Neuron (in vitro differentiated cells): ENCODE measurements around the gene GNA14.
"Not testable (repeated sequence)": the region's sequence is repeated elsewhere in the genome, so short reads cannot be mapped to it uniquely, and the experiment has no call there.

ENCODE experiments used
- H2AFZ ChIP-seq: one replicate; pipeline ENCODE4 v1.6.1; 2013; ENCODE audit warnings: low read depth, mild to moderate bottlenecking, inconsistent platforms, low read length, moderate library complexity
- H3K27me3 ChIP-seq: one replicate; pipeline ENCODE4 v1.6.1; 2013; ENCODE audit warnings: low read length; ENCODE audit not compliant: insufficient read depth
- H3K36me3 ChIP-seq: one replicate; pipeline ENCODE4 v1.6.1; 2013; ENCODE audit warnings: low read length; ENCODE audit not compliant: insufficient read depth
- H3K4me1 ChIP-seq: one replicate; pipeline ENCODE4 v1.6.1; 2013; ENCODE audit warnings: low read length; ENCODE audit not compliant: insufficient read depth
- H3K4me3 ChIP-seq: 2 replicates; pipeline ENCODE4 v1.5.1; 2013; ENCODE audit warnings: mild to moderate bottlenecking, low read length, moderate library complexity
- H3K9me3 ChIP-seq: one replicate; pipeline ENCODE4 v1.6.1; 2013; ENCODE audit warnings: low read length

Gene GNA14

DNA sequence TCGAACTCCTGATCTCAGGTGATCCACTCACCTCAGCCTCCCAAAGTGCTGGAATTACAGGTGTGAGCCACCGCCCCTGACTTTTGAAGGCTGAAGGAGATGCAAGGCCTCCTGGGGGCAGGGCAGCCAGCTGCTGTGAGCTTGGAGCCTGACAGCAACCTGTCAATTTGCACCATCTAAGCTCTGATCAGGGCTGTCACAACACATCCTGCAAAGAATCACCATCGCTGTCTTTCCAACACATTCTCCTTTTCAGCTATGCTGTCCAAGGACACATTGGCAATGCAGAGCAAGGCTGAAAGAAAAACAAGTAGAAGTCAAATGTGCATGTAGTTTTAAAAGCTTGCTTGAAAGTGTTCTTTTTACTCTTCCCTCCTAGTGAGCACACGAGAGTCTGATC lies 54.6 kb downstream of the GNA14 start:
- no peaks in the 10 kb centered on the region for H3K4me1 ChIP-seq
- no peak overlapping the region for H3K4me3 ChIP-seq
- no peaks in the 10 kb centered on the region for H3K36me3 ChIP-seq
- no peak overlapping the region for H2AFZ ChIP-seq
- no peaks in the 10 kb centered on the region for H3K9me3 ChIP-seq
- no peaks in the 10 kb centered on the region for H3K27me3 ChIP-seq

DNA sequence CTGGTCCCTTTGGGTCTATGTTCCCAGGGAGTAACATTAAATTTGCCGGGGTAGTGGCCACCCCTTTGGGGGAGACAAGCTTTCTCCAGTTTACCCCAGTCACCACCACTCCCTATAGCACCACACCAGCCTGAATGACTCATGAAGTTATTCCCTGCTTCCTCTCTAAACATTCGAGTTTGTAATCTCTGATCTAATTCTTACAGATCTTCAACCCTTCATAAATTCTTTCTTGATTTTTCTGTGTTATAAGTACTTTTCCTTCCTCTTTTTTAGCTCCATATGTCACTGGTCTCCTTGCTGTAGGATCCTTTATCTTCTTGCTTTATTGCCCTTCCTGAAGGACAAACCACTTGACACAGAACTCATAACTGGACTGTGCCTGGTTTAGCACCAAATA lies 55.6 kb downstream of the GNA14 start:
- H2AFZ ChIP-seq = no peak overlapping the region
- H3K27me3 ChIP-seq = no peaks in the 10 kb centered on the region
- no peaks in the 10 kb centered on the region for H3K4me1 ChIP-seq
- H3K36me3 ChIP-seq = no peaks in the 10 kb centered on the region
- H3K9me3 ChIP-seq = no peaks in the 10 kb centered on the region
- no peak overlapping the region for H3K4me3 ChIP-seq

DNA sequence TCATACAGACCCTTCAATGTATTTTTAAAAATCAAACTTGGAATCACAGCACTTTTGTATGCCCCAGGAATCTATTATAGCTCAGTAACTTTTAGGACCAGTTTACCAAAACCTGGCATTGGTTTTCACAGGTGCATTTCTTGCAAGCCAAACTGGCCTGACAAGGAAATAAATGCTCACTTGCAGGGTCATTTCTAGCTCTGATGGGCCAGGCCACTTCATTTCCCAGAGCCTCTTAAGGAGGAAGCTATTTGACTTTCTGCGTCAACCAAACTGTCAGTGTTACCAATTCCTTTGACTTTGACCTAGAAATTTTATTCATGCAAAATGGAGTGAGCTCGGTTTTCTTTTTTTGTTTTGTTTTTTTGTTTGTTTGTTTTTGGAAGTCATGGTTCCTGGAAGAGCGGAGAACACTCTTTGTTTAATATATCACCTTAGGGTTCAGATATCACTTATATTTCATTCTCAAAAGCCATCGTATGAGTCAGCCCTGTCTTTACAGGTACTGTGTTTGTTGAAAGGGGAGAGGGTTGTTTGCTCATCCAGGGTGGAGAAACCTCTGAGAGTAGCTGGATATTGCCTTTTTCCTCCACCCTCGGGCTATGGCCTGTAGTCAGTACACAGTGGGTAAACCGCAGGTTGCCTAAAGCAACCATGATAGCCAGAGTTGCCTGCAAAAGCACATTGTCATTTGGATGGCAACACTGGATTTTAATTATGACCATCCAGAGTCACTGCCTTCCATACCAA lies 58.9 kb downstream of the GNA14 start:
- Histone ChIP-seq H3K36me3 (no peaks in the 10 kb centered on the region), H2AFZ (no peak overlapping the region), H3K9me3 (no peaks in the 10 kb centered on the region), H3K4me3 (no peak overlapping the region), H3K27me3 (no peaks in the 10 kb centered on the region), H3K4me1 (no peaks in the 10 kb centered on the region)

DNA sequence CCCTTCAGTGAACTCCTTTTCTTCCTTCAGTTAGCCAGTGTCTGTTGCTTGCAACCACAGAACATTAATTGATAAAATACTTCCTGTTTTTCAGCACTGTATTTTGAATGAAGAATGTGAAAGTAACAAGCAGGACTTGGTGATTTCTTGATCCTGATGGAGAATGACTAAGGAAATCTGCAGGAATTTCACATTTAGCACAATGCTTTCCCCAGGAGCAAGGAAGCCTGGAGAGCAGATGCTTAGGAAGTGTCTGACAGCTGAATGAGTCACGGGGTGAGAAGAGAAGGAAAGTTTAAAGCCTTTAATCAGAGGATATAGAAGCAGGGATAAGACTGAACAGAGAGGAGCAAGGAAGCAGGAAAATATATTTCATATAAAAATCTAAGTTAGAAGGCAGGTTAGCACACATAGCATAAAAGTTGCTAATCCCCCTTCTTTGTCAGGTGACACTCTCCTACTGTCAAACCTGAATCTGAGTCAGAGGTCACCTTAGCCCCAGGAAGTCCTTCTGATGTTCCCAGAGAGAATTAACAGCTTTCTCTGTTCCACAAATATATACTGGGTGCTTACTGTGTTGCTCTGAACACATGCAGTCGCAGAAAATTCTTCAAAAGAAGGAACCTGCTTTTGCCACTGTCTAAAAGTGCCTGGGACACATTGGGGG lies 59.7 kb downstream of the GNA14 start:
- Histone ChIP-seq H3K4me3 (no peak overlapping the region), H3K4me1 (no peaks in the 10 kb centered on the region)

DNA sequence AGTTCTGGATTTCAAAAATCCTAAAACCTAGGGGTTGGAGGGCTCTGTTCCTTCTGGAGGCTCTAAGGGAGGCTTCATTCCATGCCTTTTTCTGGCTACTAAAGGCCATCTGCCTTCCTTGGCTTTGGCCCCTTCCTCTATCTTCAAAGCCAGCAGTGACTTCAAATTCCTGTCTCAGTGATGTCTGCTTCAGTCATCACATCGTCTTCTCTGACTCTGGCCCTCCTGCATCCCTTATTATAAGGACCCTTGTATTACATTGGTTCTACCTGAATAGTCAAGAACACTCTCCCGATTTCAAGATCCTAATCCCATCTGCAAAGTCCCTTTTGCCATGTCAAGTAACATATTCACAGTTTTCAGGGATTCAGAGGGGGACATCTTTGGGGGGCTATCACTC lies 60.3 kb downstream of the GNA14 start:
- no peaks in the 10 kb centered on the region for H3K9me3 ChIP-seq
- H3K36me3 ChIP-seq = no peaks in the 10 kb centered on the region
- H3K4me3 ChIP-seq = no peak overlapping the region

More for the DNA sequence above, 59.7 kb downstream of the GNA14 start:
- H3K9me3 ChIP-seq = no peaks in the 10 kb centered on the region
- H3K36me3 ChIP-seq = no peaks in the 10 kb centered on the region
- H3K27me3 ChIP-seq = no peaks in the 10 kb centered on the region
- H2AFZ ChIP-seq = no peak overlapping the region

DNA sequence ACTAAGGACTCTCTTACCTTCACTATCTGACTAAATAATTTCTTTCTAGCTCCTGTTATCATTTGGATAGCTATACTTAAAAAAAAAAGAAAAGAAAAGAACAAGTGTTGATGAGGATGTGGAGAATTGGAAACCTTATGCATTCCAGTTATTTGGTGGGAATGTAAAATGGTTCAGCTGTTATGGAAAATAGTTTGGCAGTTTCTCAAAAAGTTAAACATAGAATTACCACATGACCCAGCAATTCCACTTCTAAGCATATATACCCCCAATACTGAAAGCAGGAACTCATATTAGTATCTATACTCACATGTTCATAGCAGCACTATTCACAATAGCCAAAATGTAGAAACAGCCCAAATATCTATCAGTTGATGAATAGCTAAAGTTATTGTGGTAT lies 61.1 kb downstream of the GNA14 start:
- H3K9me3 ChIP-seq = no peaks in the 10 kb centered on the region
- no peak overlapping the region for H2AFZ ChIP-seq
- H3K27me3 ChIP-seq = no peaks in the 10 kb centered on the region
- no peaks in the 10 kb centered on the region for H3K36me3 ChIP-seq
- no peaks in the 10 kb centered on the region for H3K4me1 ChIP-seq
- H3K4me3 ChIP-seq = no peak overlapping the region

More for the DNA sequence above, 60.3 kb downstream of the GNA14 start:
- Histone ChIP-seq H3K27me3 (no peaks in the 10 kb centered on the region), H3K4me1 (no peaks in the 10 kb centered on the region), H2AFZ (no peak overlapping the region)

DNA sequence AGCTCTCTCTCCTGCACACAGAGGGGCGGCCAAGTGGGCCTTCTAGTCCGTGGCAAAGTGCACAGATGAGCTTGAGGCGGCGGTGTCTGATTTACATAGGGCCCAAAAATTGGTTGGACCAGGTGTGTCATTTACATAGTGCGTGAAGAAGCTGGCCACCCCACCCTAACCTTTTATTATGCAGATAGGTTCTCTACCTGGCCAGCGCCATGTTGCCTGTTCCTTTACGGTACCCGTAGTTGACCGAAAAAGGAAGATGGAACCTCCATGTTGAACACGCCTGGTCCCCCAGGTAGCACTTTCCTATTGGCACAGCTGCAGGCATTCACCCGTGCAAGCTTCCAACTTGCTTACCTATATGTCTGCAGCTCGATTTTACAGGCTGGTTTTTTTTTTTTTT lies 61.5 kb downstream of the GNA14 start:
- no peak overlapping the region for H3K4me3 ChIP-seq
- no peak overlapping the region for H2AFZ ChIP-seq
- no peaks in the 10 kb centered on the region for H3K4me1 ChIP-seq
- no peaks in the 10 kb centered on the region for H3K27me3 ChIP-seq
- H3K9me3 ChIP-seq = no peaks in the 10 kb centered on the region
- no peaks in the 10 kb centered on the region for H3K36me3 ChIP-seq

DNA sequence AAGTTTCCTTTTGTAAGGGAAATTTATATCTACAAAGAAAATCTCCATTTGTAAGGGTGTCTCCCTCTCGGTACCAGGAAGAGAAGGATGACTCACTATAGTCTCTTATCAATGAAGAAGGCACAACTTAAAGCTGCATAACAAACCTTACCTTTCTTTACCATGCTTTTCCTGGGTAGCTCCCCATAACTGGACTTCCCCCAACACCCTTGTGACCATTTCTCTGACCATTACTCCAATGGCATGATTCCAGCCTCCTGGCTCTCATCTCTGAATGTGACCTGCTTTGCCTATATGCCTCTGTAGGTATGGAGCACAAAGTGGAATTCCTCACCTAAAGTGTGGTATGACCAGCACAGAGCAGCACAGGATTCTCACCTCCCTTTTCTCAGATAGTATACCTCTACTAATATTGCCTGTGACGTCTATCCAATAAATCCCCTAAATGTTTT lies 62.8 kb downstream of the GNA14 start:
- Histone ChIP-seq H2AFZ (no peak overlapping the region), H3K27me3 (no peaks in the 10 kb centered on the region), H3K36me3 (no peaks in the 10 kb centered on the region), H3K4me1 (no peaks in the 10 kb centered on the region), H3K9me3 (no peaks in the 10 kb centered on the region), H3K4me3 (no peak overlapping the region)

DNA sequence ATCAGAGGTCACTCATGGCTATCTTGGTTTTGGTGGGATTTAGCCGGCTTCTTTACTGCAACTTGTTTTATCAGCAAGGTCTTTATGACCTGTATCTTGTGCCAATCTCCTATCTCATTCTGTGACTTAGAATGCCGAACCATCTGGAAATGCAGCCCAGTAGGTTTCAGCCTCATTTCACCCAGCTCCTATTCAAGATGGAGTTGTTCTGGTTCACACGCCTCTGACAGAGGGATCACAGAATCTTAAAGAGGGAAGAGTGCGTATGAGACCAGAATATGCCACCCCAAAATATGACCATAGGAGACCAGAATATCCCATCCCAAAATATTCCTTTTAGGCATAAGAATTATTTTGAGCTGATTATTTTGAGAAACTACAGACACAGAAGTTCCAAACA lies 63.2 kb downstream of the GNA14 start:
- not testable (repeated sequence) for H3K4me3 ChIP-seq, H3K36me3 ChIP-seq, H2AFZ ChIP-seq, H3K4me1 ChIP-seq, H3K27me3 ChIP-seq, H3K9me3 ChIP-seq

DNA sequence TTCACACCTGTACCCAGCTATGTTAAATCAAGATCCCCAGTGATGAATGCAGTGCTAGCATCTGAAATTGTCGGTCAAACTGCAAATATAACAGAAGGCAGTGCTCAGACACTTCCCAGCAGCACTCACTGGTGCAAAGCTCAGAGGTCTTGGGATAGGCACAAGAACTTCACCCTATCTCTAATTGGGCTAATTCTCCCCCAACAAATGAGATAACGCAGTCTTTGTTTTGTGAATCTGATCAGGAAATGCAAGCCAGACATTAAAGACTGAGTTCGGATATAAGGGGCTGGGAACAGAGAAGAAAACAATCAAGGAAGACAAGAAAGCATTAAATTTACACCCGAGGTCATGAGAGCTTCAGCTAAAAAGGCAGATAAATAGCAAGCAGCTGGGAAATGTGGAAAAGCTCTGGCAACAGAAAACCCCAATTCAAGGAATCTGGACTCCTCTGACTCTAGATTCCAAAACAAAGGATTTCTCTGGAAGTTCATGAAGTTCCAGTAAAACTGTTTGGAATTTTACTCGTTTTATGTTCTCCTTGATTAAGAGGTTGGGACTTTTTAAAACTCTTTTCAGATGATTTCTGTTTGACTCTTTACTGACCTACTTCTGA lies 65.1 kb downstream of the GNA14 start:
- H3K4me3 ChIP-seq = no peak overlapping the region
- no peaks in the 10 kb centered on the region for H3K4me1 ChIP-seq
- H2AFZ ChIP-seq = no peak overlapping the region
- no peaks in the 10 kb centered on the region for H3K36me3 ChIP-seq
- no peaks in the 10 kb centered on the region for H3K9me3 ChIP-seq
- no peaks in the 10 kb centered on the region for H3K27me3 ChIP-seq

DNA sequence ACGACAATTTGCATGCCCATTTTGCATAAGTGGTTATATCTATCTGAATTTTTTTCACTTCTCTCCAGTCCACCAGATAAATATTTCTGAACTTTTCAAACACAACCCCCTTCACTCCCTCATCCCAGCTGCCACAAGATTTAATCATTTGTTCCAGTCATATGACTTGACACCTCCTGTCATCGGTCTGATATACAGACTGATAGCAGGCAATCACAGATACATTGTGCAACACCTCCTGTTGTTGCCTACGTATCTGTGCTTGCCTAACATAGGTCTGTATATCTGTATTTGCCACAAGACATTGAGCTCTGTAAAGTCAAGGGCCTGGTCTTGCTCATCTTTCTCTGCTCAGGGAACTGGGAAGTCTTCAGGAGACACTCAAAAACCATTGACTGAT lies 65.6 kb downstream of the GNA14 start:
- H3K27me3 ChIP-seq = no peaks in the 10 kb centered on the region
- no peaks in the 10 kb centered on the region for H3K9me3 ChIP-seq
- no peaks in the 10 kb centered on the region for H3K4me1 ChIP-seq
- no peak overlapping the region for H3K4me3 ChIP-seq
- H3K36me3 ChIP-seq = no peaks in the 10 kb centered on the region
- no peak overlapping the region for H2AFZ ChIP-seq

DNA sequence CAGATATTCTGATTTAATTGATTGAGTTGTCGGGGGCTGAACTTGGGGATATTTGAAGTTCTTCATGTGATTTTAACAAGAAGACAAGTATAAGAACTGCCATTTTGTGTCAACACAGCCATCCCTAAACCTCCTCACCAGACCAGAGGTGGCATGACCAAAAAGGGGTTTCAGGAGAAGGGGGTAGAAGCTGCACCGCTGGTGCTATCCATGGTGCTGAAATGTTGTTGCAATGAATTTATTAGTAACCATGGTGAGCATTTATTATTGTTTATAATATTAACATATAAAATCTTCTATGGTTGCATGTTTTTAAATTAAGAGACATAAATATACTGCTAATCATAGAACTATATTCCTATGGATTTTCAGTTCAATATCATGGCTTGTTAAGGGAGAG lies 72.3 kb downstream of the GNA14 start:
- H3K36me3 ChIP-seq = no peaks in the 10 kb centered on the region
- no peak overlapping the region for H3K4me3 ChIP-seq
- no peaks in the 10 kb centered on the region for H3K4me1 ChIP-seq
- no peaks in the 10 kb centered on the region for H3K27me3 ChIP-seq
- H3K9me3 ChIP-seq = no peaks in the 10 kb centered on the region
- no peak overlapping the region for H2AFZ ChIP-seq

DNA sequence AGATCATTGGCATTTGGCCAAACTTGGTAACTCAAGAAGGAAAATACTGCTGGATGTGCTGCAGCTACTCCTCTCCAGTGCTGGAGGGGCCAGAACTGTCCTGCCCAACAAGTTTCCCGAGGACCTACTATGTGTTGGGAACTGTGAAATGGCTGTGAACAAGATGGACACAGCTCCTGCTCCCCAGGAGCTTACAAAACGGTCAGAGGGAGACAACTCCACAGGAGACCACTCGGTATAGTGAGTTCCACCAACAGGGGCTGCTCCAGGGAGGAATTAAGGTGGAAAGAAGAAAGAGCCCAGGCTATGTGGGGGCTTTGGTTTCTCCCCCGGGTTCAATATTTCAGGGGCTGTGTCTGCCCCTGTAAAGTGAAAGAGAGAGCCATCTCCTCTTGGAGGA lies 78.8 kb downstream of the GNA14 start:
- H3K4me3 ChIP-seq = no peak overlapping the region
- no peaks in the 10 kb centered on the region for H3K9me3 ChIP-seq
- H3K36me3 ChIP-seq = no peaks in the 10 kb centered on the region
- H3K27me3 ChIP-seq = no peaks in the 10 kb centered on the region
- no peak overlapping the region for H2AFZ ChIP-seq
- H3K4me1 ChIP-seq = no peaks in the 10 kb centered on the region
